HL-60/S4 treated with retinoic acid at 250 ng/mL for 4 days and 3 days (cell line): ENCODE results near the gene ABO.
"Not testable (repeated sequence)": the region's sequence is repeated elsewhere in the genome, so short reads cannot be mapped to it uniquely, and the experiment has no call there.

Experiments used
- in situ Hi-C: fragments of 300-500 bp; cut with MboI; formaldehyde crosslinking; loops from 2 replicates; pipeline ENCODE4 v1.7.0; 2022; ENCODE audit warnings: low sequenced_read_pairs

Gene ABO

DNA sequence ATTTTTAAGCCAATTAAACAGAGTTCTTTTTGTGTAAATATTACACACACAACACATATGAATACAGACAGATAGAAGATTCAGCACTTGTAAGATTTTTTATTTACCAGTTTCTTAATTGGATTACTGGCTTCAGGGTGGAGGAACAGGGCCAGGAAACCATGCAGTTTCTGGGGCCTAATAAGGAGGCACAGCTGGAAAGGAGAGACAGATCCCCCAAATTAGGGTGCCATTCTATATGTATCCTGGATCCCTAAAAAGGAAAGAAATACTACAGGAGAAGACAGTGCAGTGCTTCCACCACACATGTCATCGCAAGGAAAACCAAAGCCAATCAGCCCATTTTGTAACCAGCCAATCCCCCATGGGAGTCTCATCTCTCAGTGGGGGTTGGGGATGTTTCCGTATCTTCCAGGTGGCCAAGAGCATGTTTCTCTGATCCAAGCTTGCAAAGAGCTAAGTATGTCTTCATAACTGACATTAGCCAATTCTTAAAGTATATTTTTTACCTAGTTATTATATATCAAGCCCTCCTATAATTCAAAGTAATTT, 15.8 kb upstream of the ABO start:
- in situ Hi-C loops, result no loop called here

DNA sequence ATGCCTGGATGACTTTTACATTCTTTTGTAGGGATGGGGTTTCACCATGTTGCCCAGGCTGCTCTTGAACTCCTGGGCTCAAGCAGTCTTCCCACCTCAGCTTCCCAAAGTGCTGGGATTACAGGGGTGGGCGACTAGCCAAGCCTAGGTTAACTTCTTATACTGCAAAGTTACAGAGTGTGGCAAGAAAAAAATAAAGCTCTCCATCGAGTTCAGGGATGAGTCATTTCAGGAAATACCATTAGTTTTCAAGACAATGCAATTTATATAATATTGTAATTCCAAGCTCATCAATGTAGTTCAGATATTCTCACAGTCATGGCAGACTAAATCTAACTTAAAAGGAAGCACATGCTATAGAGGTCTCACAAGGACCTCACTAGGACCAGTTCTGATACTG, 11.5 kb upstream of the ABO start:
- in situ Hi-C loops, result no loop called here

- in situ Hi-C loops, result no loop called here
Observed at GRCh38 chr9:133285252-133285775, 10.3 kb upstream of the ABO start.

DNA sequence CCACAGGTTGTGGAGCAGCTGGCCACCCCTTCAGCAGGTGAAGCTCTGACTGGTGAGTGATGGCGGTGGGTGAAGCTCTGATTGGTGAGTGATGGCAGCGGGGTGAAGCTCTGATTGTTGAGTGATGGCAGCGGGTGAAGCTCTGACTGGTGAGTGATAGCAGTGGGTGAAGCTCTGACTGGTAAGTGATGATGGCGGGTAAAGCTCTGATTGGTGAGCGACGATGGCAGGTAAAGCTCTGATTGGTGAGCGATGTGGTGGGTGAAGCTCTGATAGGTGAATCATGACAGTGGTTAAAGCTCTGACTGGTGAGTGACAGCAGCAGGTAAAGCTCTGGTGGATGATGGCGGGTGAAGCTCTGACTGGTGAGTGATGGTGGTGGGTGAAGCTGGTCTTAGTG, 9.4 kb upstream of the ABO start:
- in situ Hi-C loops, result no loop called here

- in situ Hi-C loops, result not testable (repeated sequence)
Observed at GRCh38 chr9:133283255-133284032, 8.4 kb upstream of the ABO start.

DNA sequence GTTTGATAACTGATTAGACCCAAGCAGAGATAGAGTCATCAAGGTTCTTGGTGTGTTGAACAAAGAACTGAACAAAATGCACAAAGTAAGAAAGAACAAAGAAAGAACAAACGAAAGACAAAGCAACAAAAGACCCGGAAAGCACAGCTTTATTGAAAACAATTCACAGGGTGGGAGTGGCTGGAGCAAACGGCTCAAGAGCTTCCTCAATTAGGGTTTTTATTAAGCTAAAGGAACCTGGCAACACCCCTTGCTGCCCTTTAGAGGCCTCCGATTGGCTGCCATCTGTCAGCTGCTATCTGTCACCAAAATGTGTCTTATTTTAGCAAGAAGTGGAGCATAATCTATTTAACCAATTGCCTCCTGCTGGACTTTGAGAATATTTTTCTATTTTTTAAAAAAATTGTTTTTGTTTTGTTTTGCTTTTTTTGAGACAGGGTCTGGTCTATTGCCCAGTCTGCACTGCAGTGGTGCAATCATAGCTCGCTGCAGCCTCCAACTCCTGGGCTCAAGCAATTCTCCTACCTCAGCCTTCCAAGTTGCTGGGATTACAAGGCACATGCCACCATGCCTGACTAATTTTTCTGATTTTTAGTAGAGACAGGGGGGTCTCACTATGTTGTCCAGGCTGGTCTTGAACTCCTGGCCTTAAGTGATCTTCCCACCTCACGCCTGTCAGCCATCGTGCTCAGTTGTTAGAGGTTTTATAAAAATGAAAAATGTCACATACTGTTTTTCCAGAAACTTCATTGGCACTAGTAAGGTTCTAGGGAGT, 7.7 kb upstream of the ABO start:
- in situ Hi-C loops, result no loop called here

DNA sequence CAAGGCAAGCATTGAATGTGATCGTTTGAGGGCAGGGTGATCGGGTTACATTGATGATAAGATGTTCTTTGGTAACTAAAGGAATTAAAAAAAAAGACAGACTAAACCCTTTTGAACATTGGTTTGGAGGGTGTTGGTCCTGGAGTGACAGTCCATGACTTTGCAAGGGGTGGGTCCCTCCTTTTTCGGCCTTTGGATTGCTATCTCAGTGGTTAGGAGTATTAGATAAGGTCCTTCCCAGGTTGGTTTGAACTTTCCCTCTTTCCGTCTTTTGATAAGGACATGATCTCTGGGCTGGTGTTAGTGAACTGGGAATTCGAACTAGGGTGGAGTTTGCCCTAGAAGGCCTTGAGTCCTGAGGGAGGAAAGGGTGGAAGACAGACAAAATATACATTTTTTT, 5.4 kb upstream of the ABO start:
- in situ Hi-C loops, result no loop called here

GRCh38 chr9:133278161-133279114, 3.4 kb upstream of the ABO start:
- in situ Hi-C loops, result no loop called here

GRCh38 chr9:133277467-133277866, 2.5 kb upstream of the ABO start:
- in situ Hi-C loops, result no loop called here

DNA sequence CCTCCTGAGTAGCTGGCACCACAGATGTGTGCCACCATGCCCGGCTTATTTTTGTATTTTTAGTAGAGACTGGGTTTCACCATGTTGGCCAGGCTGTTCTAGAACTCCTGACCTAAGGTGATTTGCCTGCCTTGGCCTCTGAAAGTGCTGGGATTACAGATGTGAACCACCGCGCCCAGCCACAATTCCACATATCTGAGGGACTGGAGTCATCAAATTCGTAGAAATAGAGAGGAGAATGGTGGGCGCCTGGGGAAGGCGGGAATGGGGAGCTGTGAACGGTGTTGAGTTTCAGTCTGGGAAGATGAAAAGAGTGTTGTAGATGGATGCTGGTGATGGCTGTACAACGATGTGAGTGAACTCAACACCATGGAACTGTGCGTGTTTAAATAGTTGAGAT, 1.9 kb upstream of the ABO start:
- in situ Hi-C loops, result no loop called here

DNA sequence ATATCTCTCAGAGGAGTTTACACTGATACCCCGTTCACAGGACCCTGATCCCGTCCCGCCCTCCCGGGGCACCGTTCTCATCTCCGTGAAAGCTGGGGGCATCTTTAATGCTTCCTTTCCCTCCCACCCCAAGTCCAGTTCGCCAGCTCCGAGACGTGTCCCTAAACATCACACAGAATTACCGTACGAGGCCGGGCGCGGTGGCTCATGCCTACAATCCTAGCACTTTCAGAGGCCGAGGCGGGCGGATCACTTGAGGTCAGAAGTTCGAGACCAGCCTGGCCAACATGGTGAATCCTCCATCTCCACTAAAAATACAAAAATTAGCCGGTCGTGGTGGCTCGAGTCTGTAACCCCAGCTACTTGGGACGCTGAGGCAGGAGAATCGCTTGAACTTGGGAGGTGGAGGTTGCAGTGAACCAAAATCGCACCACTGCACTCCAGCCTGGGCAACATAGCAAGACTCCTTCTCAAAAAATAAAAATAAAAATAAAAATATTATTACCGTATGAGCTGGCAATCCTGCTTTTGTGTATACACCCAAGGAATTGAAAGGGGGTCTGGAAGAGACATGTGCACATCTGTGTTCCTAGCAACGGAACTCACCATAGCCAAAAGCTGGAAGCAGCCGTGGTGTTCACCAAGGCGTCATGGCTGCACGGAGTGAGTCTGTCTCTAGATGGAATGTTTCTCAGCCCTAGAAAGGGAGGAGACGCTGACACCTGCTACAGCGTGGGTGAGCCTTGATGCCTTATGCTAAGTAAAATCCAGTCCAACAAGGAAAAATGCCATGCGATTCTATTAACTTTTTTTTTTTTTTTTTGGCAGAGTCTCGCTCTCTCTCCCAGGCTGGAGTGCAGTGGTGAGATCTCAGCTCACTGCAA, 1.2 kb upstream of the ABO start:
- in situ Hi-C loops, result no loop called here

- in situ Hi-C loops, result no loop called here
Observed at GRCh38 chr9:133274236-133275104, 531 bp downstream of the ABO start.

DNA sequence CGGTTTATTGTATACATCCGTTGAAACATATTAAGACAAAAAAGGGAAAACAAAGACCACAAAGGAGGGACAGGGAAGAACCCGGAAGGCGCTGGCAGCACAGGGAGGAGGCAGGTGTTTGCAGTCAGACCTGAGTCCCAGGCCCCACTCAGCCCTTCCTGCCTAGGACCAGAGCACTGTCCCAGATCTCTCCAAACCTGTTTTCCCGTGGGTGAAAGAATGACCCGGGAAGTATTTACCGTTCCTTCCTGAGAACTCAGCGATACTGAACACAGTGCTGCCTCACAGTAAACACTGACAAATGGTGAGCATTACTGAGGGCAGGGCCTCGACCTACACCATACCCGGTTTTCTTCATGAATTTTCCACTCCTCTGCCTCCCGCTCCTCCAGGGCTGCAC, 1.2 kb downstream of the ABO start:
- in situ Hi-C loops, result no loop called here

GRCh38 chr9:133273098-133273497, 1.9 kb downstream of the ABO start:
- in situ Hi-C loops, result no loop called here

DNA sequence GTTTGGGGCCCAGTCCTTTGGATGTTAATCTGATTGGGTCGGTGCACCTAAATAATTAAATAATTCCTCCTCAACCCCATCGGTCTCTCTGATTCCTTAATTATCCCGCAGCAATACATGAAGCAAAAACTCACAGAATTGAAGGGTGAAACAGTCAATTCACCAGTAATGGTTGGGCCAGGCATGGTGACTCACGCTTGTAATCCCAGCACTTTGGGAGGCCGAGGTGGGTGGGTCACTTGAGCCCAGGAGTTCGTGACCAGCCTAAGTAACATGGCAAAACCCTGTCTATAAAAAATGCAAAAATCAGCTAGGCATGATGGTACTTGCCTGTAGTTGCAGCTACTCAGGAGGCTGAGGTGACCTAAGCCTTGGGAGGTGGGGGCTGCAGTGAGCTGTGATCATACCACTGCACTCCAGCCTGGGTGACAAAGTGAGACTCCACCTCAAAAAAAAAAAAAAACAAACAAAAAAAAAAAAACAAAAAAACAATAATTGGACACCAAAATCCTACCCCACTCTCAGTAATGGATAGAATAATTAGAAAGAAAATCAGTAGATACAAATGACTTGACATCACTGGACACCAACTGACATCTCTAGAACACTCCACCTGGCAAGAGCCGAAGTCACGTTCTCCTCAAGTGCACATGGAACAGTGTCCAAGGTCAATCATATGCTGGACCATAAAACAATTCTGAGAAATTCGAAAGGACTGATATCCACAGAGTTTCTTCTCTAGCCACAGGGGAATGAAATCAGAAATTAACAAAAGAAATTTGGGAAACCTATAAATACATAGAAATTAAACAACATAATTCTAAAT, 5.3 kb downstream of the ABO start:
- in situ Hi-C loops, result no loop called here

DNA sequence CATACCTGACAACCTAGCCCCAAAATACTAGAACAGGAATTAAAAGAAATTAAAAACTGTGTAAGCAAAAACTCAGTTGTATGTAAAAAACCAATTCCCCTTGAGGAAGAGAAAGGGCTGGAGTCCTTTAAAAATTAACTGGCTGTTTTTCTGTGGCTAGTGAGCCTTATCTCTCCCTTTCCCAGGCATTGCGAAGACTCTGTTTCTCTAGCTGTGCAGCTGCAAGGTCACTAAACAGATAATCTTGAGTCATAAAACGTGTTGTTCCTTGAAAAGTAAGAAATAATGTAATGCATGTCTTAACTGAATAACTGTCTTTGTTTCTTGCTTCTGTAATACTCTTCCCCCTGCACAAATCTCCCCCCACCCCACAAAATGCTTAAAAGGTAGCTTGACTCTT, 5.9 kb downstream of the ABO start:
- in situ Hi-C loops, result not testable (repeated sequence)

GRCh38 chr9:133268335-133269056, 6.5 kb downstream of the ABO start:
- in situ Hi-C loops, result no loop called here
